GM23338 (cell line): ENCODE results near the gene TNFRSF21.

Experiments used
- CREB1 ChIP-seq: fragments of 250-450 bp; sonication (Bioruptor Pico); IDR thresholded peaks from 2 replicates; pipeline ENCODE4 v1.5.0; 2020; ENCODE audit warnings: low read depth, mild to moderate bottlenecking, moderate library complexity
- ZNF114 ChIP-seq: fragments of 250-450 bp; sonication (Bioruptor Pico); IDR thresholded peaks from 2 replicates; pipeline ENCODE4 v1.5.0; 2020; ENCODE audit warnings: mild to moderate bottlenecking, moderate library complexity
- TF ChIP-seq, protein P1 (sequence below), 2 experiments: fragments of 200-600 bp in 1 of 2; sonication (generic) in 1 of 2; conservative IDR thresholded peaks; 2 replicates each; pipeline versions ENCODE4 v1.5.1 to v1.6.1; 2016 to 2017; ENCODE audit warnings: antibody characterized with exemption in 2 of 2, low read depth in 2 of 2, mild to moderate bottlenecking in 2 of 2, moderate library complexity in 1 of 2

DNA sequence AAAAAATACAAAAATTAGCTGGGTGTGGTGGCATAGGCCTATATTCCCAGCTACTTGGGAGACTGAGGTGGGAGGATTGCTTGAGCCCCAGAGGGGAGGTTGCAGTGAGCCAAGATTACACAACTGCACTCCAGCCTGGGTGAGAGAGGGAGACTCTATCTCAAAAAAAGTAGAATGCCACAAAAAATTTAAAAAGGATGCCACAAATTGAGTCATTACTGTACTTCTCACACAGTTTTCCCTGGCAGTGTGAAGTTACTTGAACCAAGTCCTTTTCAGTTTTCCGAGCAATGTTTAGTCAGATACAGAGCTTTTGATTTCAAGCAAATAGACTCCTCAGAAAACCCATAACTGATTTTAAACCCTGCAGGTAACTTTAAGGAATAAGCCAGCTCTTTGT is 53.3 kb downstream of the TNFRSF21 start:
- TF ChIP-seq, protein P1, sequence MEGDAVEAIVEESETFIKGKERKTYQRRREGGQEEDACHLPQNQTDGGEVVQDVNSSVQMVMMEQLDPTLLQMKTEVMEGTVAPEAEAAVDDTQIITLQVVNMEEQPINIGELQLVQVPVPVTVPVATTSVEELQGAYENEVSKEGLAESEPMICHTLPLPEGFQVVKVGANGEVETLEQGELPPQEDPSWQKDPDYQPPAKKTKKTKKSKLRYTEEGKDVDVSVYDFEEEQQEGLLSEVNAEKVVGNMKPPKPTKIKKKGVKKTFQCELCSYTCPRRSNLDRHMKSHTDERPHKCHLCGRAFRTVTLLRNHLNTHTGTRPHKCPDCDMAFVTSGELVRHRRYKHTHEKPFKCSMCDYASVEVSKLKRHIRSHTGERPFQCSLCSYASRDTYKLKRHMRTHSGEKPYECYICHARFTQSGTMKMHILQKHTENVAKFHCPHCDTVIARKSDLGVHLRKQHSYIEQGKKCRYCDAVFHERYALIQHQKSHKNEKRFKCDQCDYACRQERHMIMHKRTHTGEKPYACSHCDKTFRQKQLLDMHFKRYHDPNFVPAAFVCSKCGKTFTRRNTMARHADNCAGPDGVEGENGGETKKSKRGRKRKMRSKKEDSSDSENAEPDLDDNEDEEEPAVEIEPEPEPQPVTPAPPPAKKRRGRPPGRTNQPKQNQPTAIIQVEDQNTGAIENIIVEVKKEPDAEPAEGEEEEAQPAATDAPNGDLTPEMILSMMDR (conservative IDR thresholded peaks at IDR 0.05; ENCODE audit: low read depth in 2 of 2), result no peak
- TF ChIP-seq CREB1 (CRISPR knock-in tag) (no peak), ZNF114 (CRISPR knock-in tag) (no peak)
